Measurements from ENCODE around the gene DENND1A. TPM values are rescaled to one million over a fixed set of nuclear protein-coding genes. Genes with fewer than 3 reads are reported as not detected.

Gene DENND1A
- total RNA-seq, 1 experiment from 2014 or later = 23.5 TPM

DNA sequence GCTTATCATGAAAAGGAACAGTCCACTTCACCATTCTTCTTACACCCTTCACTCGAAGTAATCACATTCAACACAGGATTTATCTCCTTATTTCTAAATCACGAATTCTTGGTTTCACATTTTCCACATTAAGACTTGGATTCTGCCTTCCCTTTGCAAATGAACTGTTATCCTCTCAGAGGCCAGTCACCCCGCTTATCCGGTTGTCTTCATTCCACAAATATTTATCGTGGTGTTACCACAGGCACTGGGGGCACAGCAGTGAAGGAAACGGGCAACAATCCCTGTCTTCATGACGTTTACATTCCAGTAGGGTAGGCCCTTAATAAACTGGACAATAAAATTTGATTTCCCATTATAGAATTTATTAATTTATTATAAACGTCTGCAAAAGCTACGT is 284.2 kb downstream of the DENND1A start (continued):
- TF ChIP-seq ZNF532 (CRISPR knock-in tag; IDR thresholded peaks at IDR 0.05; ENCODE audit: borderline replicate concordance) = no peak
- no peak for TF ChIP-seq FOXK1 (CRISPR knock-in tag; IDR thresholded peaks at IDR 0.05)
- TF ChIP-seq, protein P1, sequence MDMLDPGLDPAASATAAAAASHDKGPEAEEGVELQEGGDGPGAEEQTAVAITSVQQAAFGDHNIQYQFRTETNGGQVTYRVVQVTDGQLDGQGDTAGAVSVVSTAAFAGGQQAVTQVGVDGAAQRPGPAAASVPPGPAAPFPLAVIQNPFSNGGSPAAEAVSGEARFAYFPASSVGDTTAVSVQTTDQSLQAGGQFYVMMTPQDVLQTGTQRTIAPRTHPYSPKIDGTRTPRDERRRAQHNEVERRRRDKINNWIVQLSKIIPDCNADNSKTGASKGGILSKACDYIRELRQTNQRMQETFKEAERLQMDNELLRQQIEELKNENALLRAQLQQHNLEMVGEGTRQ (CRISPR knock-in tag; IDR thresholded peaks at IDR 0.05) = no peak

GRCh38 chr9:123645126-123645525 is 284.8 kb downstream of the DENND1A start:
- CTCF ChIA-PET = no interaction called here
- no peak for ATAC-seq
- H3K27me3 Mint-ChIP-seq (ENCODE audit: low read depth) = no peaks in the 10 kb centered on the region
- TF ChIP-seq ESRRA (CRISPR knock-in tag; IDR thresholded peaks at IDR 0.05; ENCODE audit: borderline replicate concordance) = no peak
- no peak for TF ChIP-seq ATF6 (CRISPR knock-in tag; IDR thresholded peaks at IDR 0.05)
- TF ChIP-seq, protein P2, sequence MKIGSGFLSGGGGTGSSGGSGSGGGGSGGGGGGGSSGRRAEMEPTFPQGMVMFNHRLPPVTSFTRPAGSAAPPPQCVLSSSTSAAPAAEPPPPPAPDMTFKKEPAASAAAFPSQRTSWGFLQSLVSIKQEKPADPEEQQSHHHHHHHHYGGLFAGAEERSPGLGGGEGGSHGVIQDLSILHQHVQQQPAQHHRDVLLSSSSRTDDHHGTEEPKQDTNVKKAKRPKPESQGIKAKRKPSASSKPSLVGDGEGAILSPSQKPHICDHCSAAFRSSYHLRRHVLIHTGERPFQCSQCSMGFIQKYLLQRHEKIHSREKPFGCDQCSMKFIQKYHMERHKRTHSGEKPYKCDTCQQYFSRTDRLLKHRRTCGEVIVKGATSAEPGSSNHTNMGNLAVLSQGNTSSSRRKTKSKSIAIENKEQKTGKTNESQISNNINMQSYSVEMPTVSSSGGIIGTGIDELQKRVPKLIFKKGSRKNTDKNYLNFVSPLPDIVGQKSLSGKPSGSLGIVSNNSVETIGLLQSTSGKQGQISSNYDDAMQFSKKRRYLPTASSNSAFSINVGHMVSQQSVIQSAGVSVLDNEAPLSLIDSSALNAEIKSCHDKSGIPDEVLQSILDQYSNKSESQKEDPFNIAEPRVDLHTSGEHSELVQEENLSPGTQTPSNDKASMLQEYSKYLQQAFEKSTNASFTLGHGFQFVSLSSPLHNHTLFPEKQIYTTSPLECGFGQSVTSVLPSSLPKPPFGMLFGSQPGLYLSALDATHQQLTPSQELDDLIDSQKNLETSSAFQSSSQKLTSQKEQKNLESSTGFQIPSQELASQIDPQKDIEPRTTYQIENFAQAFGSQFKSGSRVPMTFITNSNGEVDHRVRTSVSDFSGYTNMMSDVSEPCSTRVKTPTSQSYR (CRISPR knock-in tag; IDR thresholded peaks at IDR 0.05) = no peak
- TF ChIP-seq PRRX2 (CRISPR knock-in tag; IDR thresholded peaks at IDR 0.05) = no peak
- no peak for TF ChIP-seq SOX15 (CRISPR knock-in tag; IDR thresholded peaks at IDR 0.05)
- TF ChIP-seq ZNF219 (CRISPR knock-in tag; IDR thresholded peaks at IDR 0.05; ENCODE audit: borderline replicate concordance) = no peak
- TF ChIP-seq NR2C2 (CRISPR knock-in tag; IDR thresholded peaks at IDR 0.05) = no peak
- TF ChIP-seq CBFB (CRISPR knock-in tag; IDR thresholded peaks at IDR 0.05; ENCODE audit: low read depth) = no peak
- TF ChIP-seq ZNF396 (CRISPR knock-in tag; IDR thresholded peaks at IDR 0.05; ENCODE audit: borderline replicate concordance) = no peak
- TF ChIP-seq, protein P3, sequence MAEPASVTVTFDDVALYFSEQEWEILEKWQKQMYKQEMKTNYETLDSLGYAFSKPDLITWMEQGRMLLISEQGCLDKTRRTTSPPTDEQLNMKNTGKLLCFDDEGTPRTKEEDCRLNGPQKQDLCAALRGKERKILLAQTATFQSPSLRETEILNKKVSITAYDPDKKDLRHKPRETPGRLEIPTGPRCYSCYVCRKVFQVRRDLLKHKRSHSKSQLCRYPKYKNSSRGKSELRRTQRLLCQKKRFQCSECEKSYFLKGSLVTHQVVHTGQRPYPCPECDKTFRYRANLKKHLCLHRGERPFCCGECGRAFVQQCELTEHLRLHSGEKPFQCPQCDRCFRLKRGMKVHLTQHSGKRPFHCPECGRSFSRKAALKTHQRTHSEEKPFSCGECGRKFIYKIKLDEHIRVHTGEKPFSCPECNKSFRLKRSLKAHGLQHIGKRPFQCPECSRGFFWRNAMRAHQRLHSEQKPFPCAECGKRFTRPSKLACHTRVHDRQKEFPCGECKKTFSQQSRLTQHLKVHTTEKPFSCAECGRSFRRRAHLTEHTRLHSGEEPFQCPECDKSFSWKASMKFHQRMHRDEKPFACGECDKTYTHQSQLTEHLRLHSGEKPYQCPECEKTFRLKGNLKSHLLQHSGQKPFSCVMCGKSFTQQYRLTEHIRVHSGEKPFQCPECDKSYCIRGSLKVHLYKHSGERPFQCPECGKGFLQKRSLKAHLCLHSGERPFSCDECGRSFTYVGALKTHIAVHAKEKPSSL (CRISPR knock-in tag; conservative IDR thresholded peaks at IDR 0.05) = no peak
- TF ChIP-seq SP1 (CRISPR knock-in tag; conservative IDR thresholded peaks at IDR 0.05) = no peak
- TF ChIP-seq, protein P4, sequence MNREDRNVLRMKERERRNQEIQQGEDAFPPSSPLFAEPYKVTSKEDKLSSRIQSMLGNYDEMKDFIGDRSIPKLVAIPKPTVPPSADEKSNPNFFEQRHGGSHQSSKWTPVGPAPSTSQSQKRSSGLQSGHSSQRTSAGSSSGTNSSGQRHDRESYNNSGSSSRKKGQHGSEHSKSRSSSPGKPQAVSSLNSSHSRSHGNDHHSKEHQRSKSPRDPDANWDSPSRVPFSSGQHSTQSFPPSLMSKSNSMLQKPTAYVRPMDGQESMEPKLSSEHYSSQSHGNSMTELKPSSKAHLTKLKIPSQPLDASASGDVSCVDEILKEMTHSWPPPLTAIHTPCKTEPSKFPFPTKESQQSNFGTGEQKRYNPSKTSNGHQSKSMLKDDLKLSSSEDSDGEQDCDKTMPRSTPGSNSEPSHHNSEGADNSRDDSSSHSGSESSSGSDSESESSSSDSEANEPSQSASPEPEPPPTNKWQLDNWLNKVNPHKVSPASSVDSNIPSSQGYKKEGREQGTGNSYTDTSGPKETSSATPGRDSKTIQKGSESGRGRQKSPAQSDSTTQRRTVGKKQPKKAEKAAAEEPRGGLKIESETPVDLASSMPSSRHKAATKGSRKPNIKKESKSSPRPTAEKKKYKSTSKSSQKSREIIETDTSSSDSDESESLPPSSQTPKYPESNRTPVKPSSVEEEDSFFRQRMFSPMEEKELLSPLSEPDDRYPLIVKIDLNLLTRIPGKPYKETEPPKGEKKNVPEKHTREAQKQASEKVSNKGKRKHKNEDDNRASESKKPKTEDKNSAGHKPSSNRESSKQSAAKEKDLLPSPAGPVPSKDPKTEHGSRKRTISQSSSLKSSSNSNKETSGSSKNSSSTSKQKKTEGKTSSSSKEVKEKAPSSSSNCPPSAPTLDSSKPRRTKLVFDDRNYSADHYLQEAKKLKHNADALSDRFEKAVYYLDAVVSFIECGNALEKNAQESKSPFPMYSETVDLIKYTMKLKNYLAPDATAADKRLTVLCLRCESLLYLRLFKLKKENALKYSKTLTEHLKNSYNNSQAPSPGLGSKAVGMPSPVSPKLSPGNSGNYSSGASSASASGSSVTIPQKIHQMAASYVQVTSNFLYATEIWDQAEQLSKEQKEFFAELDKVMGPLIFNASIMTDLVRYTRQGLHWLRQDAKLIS (CRISPR knock-in tag; IDR thresholded peaks at IDR 0.05; ENCODE audit: borderline replicate concordance) = no peak
- TF ChIP-seq HMGXB4 (CRISPR knock-in tag; IDR thresholded peaks at IDR 0.05) = no peak
- TF ChIP-seq FOXK1 (CRISPR knock-in tag; IDR thresholded peaks at IDR 0.05) = no peak

More at GRCh38 chr9:123645126-123645525, 284.8 kb downstream of the DENND1A start:
- no peaks in the 10 kb centered on the region for H3K9me3 Mint-ChIP-seq
- POLR2A ChIA-PET = no interaction called here
- no peak for DNase-seq (ENCODE audit: low spot score)
- no peak overlapping the region for H3K4me3 Mint-ChIP-seq
- H3K4me1 Mint-ChIP-seq = peaks cover 14% of the 10 kb centered on the region
- no peak overlapping the region for H3K27ac Mint-ChIP-seq
- no peaks in the 10 kb centered on the region for H3K36me3 Mint-ChIP-seq
